ENCODE measurements around the gene POMGNT1.

Gene POMGNT1

DNA sequence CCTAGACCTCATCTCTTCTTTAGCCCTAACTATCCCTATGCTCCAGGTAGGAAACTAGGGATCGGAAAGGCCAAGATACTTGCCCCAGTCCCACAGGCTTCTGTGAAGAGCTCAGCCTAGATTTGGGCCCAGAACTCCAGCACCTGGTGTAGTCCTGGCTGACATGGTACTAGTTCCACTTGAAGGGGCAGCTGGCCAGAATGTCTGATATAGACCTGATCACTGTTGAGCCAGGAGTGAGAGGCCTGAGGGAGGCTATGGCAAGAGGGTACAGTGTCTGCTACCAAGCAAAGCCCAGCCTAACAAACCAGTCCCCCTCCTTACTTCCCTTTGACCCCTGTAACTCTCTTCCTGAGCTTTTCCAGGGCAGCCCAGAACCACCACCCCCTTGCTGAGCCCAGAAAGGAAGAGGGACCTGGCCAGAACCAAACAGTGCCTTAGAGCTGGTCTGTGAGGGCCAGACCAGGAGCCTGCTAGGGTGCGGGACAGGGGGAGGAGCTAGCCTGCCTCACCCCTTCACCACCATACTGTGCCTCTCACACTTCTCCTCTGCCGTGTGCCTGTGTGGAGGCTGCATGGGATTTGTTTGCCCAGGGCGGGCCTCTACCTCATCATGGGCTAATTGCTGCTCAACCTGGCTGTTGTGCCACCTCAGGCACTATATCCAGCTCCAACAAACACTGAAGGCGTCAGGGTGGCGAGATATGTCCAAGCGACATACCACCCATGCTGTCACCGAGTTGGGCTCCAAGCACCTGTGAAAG lies 10.9 kb downstream of the POMGNT1 start:
- TF ChIP-seq, protein P1, sequence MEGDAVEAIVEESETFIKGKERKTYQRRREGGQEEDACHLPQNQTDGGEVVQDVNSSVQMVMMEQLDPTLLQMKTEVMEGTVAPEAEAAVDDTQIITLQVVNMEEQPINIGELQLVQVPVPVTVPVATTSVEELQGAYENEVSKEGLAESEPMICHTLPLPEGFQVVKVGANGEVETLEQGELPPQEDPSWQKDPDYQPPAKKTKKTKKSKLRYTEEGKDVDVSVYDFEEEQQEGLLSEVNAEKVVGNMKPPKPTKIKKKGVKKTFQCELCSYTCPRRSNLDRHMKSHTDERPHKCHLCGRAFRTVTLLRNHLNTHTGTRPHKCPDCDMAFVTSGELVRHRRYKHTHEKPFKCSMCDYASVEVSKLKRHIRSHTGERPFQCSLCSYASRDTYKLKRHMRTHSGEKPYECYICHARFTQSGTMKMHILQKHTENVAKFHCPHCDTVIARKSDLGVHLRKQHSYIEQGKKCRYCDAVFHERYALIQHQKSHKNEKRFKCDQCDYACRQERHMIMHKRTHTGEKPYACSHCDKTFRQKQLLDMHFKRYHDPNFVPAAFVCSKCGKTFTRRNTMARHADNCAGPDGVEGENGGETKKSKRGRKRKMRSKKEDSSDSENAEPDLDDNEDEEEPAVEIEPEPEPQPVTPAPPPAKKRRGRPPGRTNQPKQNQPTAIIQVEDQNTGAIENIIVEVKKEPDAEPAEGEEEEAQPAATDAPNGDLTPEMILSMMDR (IDR thresholded peaks at IDR 0.05; ENCODE audit: control insufficient read depth, extremely low read depth, insufficient read depth), result no peak
- DNase-seq (ENCODE audit: low read depth), result no peak
- no peak overlapping the region for H3K4me3 ChIP-seq (ENCODE audit: low read depth, low read length)

DNA sequence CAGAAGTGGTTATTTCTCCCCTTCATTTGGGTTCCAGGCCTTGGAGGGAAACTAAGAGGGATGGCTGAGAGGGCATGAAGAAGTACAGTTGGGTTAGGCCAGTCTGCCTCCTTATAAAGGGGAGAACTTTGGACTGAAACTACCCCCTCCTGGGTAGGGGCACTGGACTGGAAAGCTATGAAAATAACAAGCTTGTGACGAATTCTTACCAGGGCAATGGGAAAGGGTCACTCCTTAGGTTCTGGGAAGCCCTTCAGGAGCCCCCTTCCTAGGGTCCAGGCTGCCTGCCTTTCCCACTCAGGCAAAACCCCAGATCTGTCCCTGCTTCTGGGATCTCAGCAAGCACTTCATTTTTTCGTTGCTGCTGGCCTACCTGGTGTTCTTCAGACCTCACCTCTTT lies 12.2 kb downstream of the POMGNT1 start:
- DNase-seq (ENCODE audit: low read depth), result no peak
- TF ChIP-seq, protein P1 (IDR thresholded peaks at IDR 0.05; ENCODE audit: control insufficient read depth, extremely low read depth, insufficient read depth), result no peak
- H3K4me3 ChIP-seq (ENCODE audit: low read depth, low read length), result no peak overlapping the region

DNA sequence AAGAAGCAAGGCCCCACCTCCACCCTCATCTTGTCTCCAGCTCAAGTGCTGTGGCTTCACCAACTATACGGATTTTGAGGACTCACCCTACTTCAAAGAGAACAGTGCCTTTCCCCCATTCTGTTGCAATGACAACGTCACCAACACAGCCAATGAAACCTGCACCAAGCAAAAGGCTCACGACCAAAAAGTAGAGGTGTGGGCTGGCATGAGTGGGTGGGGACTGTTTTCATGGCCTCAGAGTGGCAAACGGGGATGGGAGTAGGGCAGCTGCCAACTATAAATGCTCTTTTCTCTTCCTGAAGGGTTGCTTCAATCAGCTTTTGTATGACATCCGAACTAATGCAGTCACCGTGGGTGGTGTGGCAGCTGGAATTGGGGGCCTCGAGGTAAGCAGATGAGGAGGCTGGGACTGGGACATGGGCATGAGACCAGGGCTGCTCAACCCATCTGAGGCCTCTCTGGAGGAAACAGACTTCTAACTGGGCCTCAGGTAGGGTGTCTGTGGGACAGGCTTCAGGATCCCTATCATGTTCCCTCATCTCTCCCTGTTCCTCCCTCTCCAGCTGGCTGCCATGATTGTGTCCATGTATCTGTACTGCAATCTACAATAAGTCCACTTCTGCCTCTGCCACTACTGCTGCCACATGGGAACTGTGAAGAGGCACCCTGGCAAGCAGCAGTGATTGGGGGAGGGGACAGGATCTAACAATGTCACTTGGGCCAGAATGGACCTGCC lies 13.1 kb downstream of the POMGNT1 start:
- H3K4me3 ChIP-seq (ENCODE audit: low read depth, low read length), result no peak overlapping the region
- TF ChIP-seq, protein P1 (IDR thresholded peaks at IDR 0.05; ENCODE audit: control insufficient read depth, extremely low read depth, insufficient read depth), result no peak
- DNase-seq (ENCODE audit: low read depth), result no peak

DNA sequence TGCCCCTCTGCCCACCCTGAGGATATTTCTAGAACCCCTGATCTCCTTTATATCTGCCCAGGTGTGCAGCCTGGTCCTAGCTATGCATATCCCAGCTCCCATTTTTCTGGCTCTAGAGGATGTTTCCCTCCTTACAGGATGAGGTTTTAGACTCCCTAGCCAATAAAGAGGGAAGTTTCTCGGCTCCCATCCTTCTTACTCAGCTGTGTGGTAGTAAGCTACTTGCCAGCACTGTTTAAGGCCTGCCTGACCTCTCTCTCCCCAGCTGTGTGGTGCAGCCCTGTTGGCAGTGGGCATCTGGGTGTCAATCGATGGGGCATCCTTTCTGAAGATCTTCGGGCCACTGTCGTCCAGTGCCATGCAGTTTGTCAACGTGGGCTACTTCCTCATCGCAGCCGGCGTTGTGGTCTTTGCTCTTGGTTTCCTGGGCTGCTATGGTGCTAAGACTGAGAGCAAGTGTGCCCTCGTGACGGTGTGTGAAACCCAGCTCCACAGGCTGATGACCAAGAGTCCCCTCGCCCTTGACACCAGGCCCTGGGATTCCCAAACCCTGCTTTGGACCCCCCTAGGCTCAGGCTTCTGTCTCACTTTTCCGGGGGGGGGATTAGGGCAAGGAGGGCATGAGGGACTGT lies 14.2 kb downstream of the POMGNT1 start:
- TF ChIP-seq, protein P1 (IDR thresholded peaks at IDR 0.05; ENCODE audit: control insufficient read depth, extremely low read depth, insufficient read depth), result no peak
- DNase-seq (ENCODE audit: low read depth), result no peak
- peak overlapping the region; percentile 20; the same call in 1 of the 2 replicates for H3K4me3 ChIP-seq (ENCODE audit: low read depth, low read length)

DNA sequence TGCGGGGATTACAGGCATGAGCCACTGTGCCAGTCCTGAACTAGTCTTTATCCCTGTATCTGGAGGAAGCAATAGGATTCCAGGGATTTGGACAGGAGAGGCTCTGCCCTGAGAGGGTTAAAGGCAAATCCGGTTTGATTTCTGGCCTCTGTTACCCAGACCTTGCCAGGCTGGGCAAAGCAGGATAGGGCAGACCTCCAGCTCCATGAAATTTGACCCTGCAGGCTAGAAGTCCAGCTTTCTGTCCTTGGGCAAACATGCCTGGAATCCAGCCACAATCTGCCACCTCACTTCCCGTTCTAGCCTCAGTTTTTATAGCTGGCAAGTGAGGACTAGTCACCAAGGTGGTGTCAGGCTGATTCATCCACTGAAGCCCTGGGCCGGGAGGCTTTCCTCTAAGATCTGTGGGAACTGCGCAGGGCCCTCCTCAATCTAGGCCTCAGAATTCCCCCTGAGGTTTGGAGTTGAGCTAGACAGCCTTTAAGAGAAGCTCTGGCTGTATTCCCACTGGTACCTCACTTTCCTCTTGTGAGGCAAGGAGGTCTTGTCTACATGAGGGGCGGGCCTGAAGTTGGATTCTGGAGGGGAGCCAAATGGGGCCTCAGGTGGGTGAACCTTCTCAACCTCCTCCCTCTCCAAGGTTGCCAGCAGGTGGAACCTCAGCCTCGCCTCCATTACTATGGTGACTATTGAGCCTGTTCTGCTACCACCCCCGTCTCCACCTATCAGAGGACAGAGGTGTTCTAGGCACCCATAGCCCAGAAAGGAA lies 15.0 kb downstream of the POMGNT1 start:
- peak overlapping the region; percentile 20 for H3K4me3 ChIP-seq (ENCODE audit: low read depth, low read length)
- peak; percentile 100 for DNase-seq (ENCODE audit: low read depth)
- TF ChIP-seq, protein P1 (IDR thresholded peaks at IDR 0.05; ENCODE audit: control insufficient read depth, extremely low read depth, insufficient read depth), result no peak
